Coronary artery (tissue), 2 donors: ENCODE results near the gene GPX3.

Experiments
- DNase-seq: peaks from one replicate; pipeline ENCODE4 v3.0.0-alpha.2; 2017; ENCODE audit warnings: low spot score
- H3K27ac ChIP-seq, 2 donors: fragments of 200-600 bp; sonication (generic); one replicate each; pipeline ENCODE4 v1.5.1; 2016 to 2019
- H3K4me3 ChIP-seq: fragments of 200-600 bp; sonication (generic); 2 replicates; pipeline ENCODE4 v1.5.1; 2016; ENCODE audit warnings: mild to moderate bottlenecking, moderate library complexity
- TF ChIP-seq, protein P1 (sequence below): fragments of 200-600 bp; sonication (generic); IDR thresholded peaks from one replicate; pipeline ENCODE4 v1.5.1; 2019; ENCODE audit warnings: antibody characterized with exemption

Gene GPX3

DNA sequence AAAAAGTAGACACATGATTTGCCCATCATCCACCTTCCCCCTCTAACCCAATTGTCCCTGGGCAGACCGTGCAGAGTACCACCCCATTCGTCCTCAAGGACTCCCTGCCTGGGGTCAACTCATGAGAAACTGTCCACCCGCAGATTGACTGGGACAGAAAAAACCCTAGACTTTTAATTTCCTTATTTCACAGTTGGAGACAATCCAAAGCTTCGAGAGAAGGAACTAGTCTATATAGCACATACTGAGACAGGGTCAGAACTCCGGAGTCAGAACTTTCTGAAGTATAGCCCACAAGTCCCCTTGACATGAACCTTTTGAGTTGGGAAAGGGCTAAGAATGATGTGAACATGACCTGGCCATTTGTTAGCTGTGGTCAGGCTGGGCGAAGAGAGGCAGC, 7.5 kb upstream of the GPX3 start:
- TF ChIP-seq, protein P1, sequence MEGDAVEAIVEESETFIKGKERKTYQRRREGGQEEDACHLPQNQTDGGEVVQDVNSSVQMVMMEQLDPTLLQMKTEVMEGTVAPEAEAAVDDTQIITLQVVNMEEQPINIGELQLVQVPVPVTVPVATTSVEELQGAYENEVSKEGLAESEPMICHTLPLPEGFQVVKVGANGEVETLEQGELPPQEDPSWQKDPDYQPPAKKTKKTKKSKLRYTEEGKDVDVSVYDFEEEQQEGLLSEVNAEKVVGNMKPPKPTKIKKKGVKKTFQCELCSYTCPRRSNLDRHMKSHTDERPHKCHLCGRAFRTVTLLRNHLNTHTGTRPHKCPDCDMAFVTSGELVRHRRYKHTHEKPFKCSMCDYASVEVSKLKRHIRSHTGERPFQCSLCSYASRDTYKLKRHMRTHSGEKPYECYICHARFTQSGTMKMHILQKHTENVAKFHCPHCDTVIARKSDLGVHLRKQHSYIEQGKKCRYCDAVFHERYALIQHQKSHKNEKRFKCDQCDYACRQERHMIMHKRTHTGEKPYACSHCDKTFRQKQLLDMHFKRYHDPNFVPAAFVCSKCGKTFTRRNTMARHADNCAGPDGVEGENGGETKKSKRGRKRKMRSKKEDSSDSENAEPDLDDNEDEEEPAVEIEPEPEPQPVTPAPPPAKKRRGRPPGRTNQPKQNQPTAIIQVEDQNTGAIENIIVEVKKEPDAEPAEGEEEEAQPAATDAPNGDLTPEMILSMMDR = no peak
- Histone ChIP-seq H3K4me3 (no peak overlapping the region), H3K27ac (no peak overlapping the region)
- DNase-seq = no peak

DNA sequence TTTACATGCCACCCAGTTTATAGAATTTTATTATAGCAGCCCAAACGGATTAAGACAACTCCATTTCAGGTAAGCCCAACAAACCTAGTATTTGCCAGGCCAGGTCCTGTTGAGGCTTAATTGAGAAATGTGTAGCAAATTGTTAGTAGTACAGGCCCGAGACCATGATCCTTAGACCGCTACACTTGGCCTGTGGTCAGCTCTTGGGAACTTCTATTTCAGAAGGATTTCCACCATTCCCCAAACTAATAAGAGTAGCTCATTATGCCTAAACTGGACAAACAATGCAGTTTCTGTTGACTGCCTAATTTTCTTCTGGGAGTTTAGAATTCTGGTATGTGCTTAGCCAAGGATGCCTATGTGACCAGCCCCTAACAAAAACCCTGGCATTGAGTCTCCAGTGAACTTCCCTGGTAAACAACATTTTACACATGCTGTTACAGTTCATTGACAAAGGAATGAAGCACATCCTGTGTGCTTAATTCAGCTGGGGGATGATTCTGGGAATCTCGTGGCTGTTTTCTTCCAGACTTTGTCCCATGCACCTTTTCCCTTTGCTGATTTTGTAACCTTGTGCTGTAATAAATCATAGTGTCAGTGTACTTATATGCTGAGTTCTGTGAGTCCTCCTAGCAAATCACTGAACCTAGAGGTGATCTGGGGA, 5.6 kb upstream of the GPX3 start:
- no peak for DNase-seq
- Histone ChIP-seq H3K27ac (peak overlapping the region in 1 of 2 donors; percentile 38), H3K4me3 (no peak overlapping the region)
- TF ChIP-seq, protein P1 = no peak

DNA sequence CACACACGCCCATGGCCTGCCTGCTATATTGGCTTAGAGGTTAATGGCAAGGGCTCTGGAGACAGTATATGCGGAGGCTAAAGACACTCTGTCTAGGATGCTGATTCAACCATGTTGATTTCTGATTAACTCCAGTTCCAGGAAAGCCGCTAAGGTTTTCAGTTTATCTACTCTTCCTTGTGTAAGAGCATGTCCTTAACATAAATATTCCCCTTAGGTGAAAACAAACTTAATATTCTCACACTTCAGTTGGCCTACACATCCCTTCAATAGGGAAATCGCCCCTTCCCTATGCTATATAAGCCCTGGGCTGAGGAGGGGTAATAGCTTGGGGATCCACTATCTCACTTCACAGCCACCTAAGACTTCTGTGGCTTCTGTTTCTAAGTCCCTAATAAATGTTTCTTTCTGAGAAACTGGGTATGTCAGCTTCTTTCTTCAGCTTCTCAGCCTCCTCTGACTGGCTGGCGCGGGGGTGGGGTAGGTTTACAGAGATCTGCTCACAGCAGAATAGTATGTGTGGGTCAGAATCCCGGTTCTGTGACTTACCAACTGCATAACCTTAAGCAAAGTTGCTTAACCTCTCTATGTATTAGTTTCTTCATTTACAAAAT, 4.3 kb upstream of the GPX3 start:
- no peak overlapping the region for H3K4me3 ChIP-seq
- peak overlapping the region in 1 of 2 donors; percentile 34 for H3K27ac ChIP-seq
- DNase-seq = no peak
- TF ChIP-seq, protein P1 = no peak

DNA sequence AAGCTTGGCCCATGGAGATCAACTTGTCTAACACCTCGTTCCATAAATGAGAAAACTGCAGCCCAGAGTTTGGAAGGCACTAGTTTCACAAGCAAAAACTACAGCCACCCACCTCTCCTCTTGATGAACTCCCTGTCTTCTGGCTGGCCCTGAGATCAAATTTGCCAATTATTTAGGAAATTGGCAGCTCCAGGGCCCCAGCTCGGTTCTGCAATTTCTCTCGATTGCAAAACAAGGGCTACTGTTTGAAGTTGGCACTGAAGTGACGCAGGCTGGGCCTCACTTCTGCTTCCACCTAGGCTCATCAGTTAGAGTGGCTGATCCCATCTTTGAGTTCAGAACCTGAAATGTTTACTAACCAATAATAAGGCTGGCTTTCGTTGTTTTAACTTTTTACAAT, 3.7 kb upstream of the GPX3 start:
- H3K27ac ChIP-seq = peak overlapping the region in 1 of 2 donors; percentile 34
- DNase-seq = no peak
- H3K4me3 ChIP-seq = no peak overlapping the region
- TF ChIP-seq, protein P1 = no peak

DNA sequence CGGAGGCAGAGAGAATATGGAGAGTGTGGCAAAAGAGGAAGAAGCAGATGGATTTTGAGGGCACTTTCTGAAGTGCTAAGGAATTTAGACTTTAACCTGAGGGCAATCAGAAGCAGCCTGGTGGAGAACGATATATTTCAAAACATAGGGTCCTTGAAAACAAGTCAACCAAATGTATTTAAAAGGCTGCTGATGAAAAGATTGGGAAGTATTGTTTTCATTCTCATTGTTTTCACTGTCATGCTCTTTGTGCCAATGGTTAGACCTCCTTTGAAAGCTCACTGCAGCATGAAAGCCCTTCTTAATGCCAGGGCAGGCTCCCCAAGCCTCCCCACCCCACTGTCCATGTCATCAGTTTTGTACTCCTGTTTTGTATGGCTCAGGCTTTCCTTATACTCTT, 2.5 kb upstream of the GPX3 start:
- Histone ChIP-seq H3K4me3 (no peak overlapping the region), H3K27ac (no peak overlapping the region)
- TF ChIP-seq, protein P1 = no peak
- no peak for DNase-seq

DNA sequence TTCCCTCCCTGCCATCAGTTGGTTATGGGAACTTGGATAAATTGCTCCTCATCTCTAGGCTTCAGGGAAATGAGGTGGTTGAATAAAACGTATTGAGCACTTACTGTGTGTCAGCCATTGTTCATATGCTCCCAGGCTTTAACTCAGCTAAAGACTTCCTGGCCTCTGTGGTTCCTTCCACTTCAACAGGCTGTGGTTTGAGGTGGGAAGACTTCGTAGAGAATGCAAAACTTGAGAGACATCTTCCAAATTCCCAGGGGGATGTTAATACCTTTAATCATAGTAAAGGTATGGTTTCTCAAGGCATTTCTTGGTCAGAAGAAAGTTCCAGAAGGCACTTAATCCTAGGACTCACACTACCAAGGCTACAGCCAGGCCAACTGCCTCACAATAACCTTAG, 1.5 kb upstream of the GPX3 start:
- no peak for DNase-seq
- Histone ChIP-seq H3K4me3 (no peak overlapping the region), H3K27ac (no peak overlapping the region)
- TF ChIP-seq, protein P1 = no peak

DNA sequence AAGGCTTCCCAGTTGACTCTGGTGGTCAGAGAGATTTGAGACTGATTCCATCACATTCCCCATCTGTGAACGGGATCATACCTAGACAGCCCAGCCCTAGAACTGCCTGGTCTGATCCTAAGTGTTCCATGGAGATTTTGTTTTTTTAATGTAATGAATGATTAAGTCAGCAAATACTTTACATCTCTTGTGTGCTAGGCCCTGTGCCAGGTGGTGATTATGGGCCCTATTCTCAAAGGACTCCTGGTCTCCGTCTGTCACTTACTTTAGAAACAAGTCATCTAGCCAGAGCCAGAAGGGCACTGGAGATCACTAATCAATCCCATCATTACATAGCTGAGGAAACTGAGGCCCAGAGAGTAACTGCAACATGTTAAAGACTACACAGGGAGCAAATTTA, 1.1 kb upstream of the GPX3 start:
- TF ChIP-seq, protein P1 = no peak
- Histone ChIP-seq H3K27ac (peak overlapping the region; percentile 94 to 97), H3K4me3 (no peak overlapping the region)
- no peak for DNase-seq
